GM21737 (cell line): ENCODE measurements around the gene ARL13B.
"Not testable (repeated sequence)": the region's sequence is repeated elsewhere in the genome, so short reads cannot be mapped to it uniquely, and the experiment has no call there.

Experiments
- ATAC-seq: cut with Tn5 transposase; IDR thresholded peaks from one replicate; pipeline ENCODE4 v1.9.1; 2021; ENCODE audit warnings: mild to moderate bottlenecking, moderate library complexity; ENCODE audit not compliant: unreplicated experiment

Gene ARL13B

DNA sequence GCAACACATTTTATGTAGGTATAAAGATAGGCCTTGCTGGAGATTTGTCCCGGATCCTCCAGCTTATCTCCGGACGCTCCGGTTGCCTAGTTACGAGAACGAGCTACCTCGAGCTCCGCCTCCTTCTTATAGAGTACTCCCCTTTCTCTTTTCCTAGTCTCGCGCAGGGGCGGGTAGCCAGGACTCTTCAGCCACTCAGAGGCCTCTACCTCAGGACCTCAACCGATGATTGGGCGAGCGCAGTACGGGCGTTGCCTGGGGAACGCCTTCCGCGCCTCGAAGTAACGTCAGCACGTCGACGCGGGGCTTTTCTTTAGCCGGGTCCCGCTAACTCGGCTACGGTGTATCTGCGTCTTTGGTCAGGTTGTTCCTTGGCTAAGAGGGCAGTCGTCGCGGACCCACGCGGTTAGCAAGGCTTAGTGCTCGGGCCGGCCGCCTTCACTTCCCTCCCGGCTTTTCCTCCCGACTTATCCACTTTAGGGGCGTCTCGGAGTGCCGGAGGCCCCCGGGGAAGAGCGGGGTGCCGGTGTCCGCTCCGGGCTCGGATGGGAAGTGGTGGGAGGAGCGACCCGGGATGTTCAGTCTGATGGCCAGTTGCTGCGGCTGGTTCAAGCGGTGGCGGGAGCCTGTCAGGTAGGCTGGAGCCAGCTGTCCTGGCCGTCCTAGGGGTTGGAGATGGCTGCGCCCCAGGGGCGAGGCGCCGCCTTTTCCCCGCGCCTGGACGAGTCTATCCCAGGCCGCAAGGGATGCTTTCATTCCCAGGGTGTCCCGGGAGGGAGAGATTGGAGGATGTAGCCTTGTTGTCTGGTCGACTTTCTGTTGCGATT lies at the start of gene ARL13B:
TSS of gene ARL13B (plus strand) at position 306 of the 827 bp plus-strand sequence. CDS start at position 575, 269 bp downstream.
- ATAC-seq = peak; percentile 100

- ATAC-seq = no peak
Observed at GRCh38 chr3:93931597-93932229, 48.2 kb upstream of the ARL13B start.

- no peak for ATAC-seq
Observed at GRCh38 chr3:93934366-93935046, 45.4 kb upstream of the ARL13B start.

DNA sequence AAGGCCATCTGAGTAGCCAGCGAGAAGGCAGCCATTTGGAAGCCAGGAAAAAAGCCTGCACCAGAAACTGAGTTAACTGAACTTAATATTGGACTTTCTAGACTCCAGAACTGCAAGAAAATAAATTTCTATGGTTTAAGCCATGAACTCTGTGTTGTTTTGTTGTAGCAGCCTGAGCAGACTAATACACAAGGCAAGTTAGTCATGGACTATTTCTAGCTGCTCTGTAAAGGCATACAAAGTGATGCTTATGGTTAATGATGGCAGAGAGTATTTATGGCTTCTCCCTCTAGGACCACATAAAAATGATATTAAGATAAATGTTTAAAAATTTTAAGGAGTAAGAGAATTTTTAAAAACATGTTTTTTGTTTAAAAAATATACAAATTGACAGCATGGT lies 43.4 kb upstream of the ARL13B start:
- ATAC-seq = no peak

GRCh38 chr3:93937485-93937884 lies 42.5 kb upstream of the ARL13B start:
- not testable (repeated sequence) for ATAC-seq

DNA sequence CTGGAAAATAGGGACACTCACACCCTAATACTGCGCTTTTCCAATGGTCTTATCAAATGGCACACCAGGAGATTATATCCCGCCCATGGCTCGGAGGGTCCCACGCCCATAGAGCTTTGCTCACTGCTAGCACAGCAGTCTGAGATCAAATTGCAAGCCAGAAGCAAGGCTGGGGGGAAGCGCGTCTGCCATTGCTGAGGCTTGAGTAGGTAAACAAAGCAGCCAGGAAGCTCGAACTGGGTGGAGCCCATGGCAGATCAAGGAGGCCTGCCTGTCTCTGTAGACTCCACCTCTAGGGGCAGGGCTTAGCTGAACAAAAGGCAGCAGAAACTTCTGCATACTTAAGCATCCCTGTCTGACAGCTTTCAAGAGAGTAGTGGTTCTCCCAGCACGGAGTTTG lies 30.0 kb upstream of the ARL13B start:
- not testable (repeated sequence) for ATAC-seq

GRCh38 chr3:93961026-93961425 lies 18.9 kb upstream of the ARL13B start:
- ATAC-seq = no peak

- ATAC-seq = no peak
Observed at GRCh38 chr3:93961489-93961888, 18.5 kb upstream of the ARL13B start.

- ATAC-seq = no peak
Observed at GRCh38 chr3:93962798-93963197, 17.2 kb upstream of the ARL13B start.

DNA sequence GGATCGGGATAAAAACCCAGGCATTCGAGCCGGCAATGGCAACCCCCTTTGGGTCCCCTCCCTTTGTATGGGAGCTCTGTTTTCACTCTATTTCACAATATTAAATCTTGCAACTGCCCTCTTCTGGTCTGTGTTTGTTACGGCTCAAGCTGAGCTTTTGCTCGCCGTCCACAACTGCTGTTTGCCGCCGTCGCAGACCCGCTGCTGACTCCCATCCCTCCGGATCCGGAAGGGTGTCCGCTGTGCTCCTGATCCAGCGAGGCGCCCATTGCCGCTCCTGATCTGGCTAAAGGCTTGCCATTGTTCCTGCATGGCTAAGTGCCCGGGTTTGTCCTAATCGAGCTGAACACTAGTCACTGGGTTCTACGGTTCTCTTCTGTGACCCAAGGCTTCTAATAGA lies 14.8 kb upstream of the ARL13B start:
- not testable (repeated sequence) for ATAC-seq

DNA sequence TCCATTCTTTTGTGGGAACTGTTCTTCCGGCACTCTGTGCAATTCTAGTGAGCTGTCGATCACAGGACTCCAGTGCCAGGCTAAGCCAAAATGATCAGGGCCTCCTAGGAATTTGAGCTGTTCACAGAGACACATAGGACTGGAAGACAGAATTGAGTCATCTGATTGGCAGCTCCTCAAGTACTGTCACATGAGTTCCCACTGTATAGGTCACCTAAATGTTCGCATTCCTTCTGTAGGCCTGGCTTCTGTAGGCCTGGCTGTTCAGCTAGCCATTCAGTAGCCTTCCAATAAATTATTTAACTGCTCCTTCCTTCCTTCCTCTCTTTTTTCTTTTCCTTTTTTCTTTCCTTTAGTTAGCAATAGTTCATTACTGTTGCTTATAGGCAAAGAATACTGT lies 10.5 kb upstream of the ARL13B start:
- ATAC-seq = no peak

DNA sequence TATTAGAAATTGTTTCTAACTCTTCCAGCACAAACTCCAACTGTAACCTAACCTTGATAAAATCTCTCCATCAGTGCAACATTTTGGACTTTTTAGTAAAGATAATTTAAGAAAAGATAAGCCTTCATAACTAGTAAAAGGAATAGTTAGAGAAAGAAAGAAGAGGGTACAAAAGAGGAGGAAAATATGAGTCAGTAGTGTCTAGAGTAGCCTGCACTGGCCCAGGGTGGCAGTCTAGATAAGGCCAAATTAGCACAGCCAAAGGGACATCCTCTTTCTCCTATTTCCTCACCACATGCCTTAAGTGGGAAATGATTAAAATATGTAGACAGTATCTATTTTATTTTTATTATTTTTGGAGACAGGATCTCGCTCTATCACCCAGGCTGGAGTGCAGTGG lies 10.0 kb upstream of the ARL13B start:
- no peak for ATAC-seq

DNA sequence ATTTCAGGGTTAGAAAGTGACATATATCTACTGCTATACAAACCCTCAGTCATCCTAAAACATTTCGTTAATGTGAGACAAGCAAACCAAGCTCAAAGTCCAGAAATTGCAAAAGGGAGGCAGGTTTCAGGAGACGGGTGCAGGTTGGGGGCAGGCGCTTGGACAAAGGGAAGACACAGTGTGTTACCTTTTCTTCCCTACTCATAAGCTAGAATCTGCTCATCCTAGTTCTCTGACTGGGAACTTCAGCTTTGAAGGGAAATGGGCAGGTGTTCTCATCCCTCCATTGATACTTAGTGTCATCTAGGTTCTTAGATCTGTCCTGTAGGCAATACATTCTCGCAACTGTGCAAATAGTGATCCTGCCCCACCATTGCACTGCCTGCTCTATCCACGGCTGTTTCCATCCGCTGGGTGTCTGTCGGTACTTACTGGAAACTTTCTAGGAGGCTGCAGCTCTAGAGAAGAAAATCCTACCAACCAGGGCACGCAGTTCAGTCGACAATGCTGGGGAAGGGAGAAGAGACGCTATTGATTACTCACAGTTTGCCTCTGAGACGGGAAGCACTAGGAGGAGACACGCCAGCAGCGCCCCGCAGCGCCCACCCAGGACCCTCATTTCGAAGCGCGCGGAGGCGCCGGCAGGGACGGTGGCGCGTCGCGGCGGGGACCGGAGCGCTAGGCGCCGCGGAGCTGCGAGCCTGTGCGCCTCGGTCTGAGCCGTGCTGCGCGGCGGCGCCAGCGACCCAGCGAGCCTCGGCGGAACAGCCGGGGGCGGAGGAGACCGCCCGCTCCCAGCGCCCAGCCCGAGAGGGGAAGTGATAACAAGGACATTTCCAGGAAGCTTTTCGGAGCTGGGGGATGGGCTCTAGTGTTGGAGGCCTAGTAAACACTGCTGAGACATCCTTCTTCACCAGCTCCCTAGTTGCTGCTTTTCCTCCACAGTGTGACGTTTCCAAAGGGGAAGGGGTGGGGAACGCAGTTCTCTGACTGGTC lies 6.5 kb upstream of the ARL13B start, which contains the start of gene PROS1:
TSS of gene PROS1 (minus strand) at position 766 of the 996 bp plus-strand sequence. CDS start at position 619, 147 bp downstream.
- ATAC-seq = peak; percentile 88

- ATAC-seq = no peak
Observed at GRCh38 chr3:93981649-93982048, 1.7 kb downstream of the ARL13B start.

- no peak for ATAC-seq
Observed at GRCh38 chr3:93983408-93983807, 3.5 kb downstream of the ARL13B start.

- ATAC-seq = no peak
Observed at GRCh38 chr3:93984618-93985017, 4.7 kb downstream of the ARL13B start.

- ATAC-seq = no peak
Observed at GRCh38 chr3:93988283-93988682, 8.3 kb downstream of the ARL13B start.

GRCh38 chr3:93988764-93989163 lies 8.8 kb downstream of the ARL13B start:
- ATAC-seq = no peak

DNA sequence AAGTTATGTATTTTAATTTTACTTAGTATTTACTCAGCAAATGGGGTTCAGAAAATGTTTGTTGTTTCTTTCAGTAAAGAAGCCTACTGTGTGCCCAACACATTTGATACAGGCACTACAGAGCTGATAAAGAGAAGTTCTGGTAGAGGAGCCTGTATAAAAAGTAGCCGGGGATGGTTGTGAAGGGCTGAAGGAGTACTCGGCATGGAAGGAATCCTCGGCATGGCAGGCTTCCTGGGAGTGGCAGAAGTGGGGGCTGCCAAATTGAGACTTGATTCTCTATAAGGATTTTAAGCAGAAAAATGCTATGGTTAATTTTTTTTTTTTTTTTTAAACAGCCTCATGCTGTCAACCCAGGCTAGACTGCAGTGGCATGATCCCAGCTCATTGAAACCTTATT lies 9.3 kb downstream of the ARL13B start:
- ATAC-seq = no peak

GRCh38 chr3:93991631-93992030 lies 11.7 kb downstream of the ARL13B start:
- no peak for ATAC-seq
